ENCODE measurements around the gene MAP3K20.
"Not testable (repeated sequence)": the region's sequence is repeated elsewhere in the genome, so short reads cannot be mapped to it uniquely, and the experiment has no call there.

MAP3K20 gene

DNA sequence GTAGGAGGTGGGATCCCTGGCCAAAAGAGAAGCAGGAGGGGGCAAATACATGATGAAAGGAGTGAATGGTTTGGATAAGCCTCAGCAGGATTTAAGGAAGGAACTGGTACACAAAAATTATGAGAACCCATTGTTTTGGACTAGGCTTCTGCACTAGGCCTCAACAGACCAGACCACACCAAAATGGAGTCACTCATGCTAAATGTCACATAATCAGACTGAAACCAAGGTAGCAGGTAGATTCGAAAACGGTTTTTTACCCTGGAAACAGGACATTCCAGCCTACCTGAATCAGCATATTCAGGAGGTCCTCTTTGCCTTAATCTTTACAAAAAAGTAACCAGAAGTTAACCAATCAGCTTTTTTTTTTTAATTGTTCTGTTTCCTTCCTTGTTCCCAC is 229.7 kb downstream of the MAP3K20 start:
- no peak overlapping the region for H3K4me3 ChIP-seq
- no peak overlapping the region for H3K9ac ChIP-seq
- H3K27me3 ChIP-seq = no peaks in the 10 kb centered on the region
- H3K4me2 ChIP-seq = no peak overlapping the region
- H3K9me3 ChIP-seq (replicated peaks in 1 of 11) = peaks cover 19 to 26% (median 23%) of the 10 kb centered on the region in 11 experiments
- TF ChIP-seq Cebpa-rat (IDR thresholded peaks at IDR 0.05) = no peak
- no peaks in the 10 kb centered on the region for H4K20me1 ChIP-seq
- peaks cover 10 to 37% (median 16%) of the 10 kb centered on the region in 10 experiments; a peak in 19 of 20 replicates for H3K4me1 ChIP-seq
- no peak overlapping the region for H3K27ac ChIP-seq
- H3K36me3 ChIP-seq = no peaks in the 10 kb centered on the region

DNA sequence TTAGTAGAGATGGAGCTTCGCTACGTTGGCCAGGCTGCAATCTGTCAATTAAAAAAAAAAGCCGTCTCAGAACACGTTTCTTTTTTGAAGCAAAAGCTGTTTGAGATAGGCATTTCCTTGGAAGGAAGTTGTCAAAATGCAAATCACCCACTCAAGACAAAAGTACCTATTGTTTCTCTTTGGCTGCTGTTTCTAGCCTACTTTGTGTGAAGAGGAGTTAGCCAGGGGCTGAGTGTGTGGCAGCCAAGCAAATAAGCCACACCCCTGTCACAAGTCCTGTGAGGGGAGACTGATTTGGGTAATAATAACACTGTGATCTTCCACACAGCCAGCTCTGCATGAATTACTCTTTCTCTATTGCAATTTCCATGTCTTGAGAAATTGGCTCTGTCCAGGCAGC is 231.6 kb downstream of the MAP3K20 start:
- Histone ChIP-seq H3K27me3 (no peaks in the 10 kb centered on the region), H3K9ac (peak overlapping the region in 6 of 11 experiments; percentile 1 to 62 (median 38); a peak in 9 of 22 replicates), H3K4me1 (peaks cover 10 to 37% (median 16%) of the 10 kb centered on the region in 10 experiments; a peak in 19 of 20 replicates), H3K36me3 (no peaks in the 10 kb centered on the region), H3K9me3 (replicated peaks in 1 of 11) (peaks cover 0 to 6% (median 4%) of the 10 kb centered on the region in 11 experiments; a peak in 9 of 22 replicates), H3K27ac (peak overlapping the region in 4 of 11 experiments; percentile 1 to 41 (median 20); a peak in 5 of 22 replicates), H3K4me2 (peak overlapping the region; percentile 61 to 87 (median 78)), H3K4me3 (peak overlapping the region in 7 of 10 experiments; percentile 15 to 47 (median 28); a peak in 10 of 20 replicates), H4K20me1 (no peaks in the 10 kb centered on the region)
- no peak for TF ChIP-seq Cebpa-rat (IDR thresholded peaks at IDR 0.05)

DNA sequence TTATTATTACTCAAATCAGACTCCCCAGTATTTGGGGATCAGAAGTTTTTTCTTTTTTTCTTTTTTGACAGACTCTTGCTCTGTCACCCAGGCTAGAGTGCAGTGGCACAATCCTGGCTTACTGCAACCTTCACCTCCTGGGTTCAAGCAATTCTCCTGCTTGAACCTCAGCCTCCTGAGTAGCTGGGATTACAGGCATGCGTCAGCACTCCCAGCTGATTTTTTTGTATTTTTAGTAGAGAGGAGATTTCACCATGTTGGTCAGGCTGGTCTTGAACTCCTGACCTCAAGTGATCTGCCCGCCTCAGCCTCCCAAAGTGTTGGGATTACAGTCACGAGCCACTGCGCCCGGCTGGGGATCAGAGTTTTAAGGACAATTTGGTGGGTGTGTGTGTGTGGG is 233.7 kb downstream of the MAP3K20 start:
- not testable (repeated sequence) for H3K27me3 ChIP-seq; H3K9ac ChIP-seq; H3K4me2 ChIP-seq; H3K27ac ChIP-seq; H3K4me3 ChIP-seq; H3K9me3 ChIP-seq (replicated peaks in 1 of 11); H4K20me1 ChIP-seq; H3K36me3 ChIP-seq
- peaks cover 10 to 31% (median 16%) of the 10 kb centered on the region in 10 experiments; a peak in 19 of 20 replicates for H3K4me1 ChIP-seq

DNA sequence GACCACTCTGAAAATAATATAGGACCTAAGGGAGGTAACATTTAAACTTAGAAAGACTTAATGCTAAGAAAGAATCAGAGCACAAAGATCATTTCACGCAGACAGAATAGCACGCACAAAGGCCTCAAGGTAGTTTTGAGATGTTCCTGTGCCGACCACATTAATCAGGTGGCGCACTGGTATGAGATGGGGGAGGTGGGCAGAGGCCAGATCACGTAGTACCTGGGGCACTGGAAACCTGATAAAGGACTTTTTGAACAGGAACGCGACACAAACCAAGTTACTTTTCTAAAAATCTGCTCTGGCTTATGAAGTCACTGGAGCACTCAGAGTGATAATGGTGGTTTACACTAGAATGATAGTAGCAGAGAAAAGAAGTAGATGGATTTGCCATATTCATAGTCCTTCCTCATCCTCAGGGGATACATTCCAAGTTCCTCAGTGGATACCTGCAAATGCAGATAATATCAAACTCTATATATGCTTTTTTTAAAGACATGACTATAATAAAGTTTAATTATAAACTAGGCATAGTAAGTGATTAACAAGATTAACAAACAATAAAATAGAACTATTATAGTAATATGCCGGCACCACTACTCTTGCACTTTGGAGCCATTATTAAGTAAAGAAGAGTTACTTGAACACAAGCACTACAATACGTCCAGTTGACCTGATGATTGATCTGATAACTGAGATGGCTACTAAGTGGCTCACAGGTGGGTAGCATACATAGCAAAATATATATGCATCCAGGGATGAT is 236.4 kb downstream of the MAP3K20 start:
- H3K4me2 ChIP-seq = no peak overlapping the region
- H3K9me3 ChIP-seq (replicated peaks in 1 of 11) = peaks cover 0 to 6% (median 0%) of the 10 kb centered on the region in 11 experiments; a peak in 1 of 22 replicates
- H3K36me3 ChIP-seq = no peaks in the 10 kb centered on the region
- H4K20me1 ChIP-seq = no peaks in the 10 kb centered on the region
- H3K27me3 ChIP-seq = no peaks in the 10 kb centered on the region
- H3K4me1 ChIP-seq = peaks cover 5 to 14% (median 8%) of the 10 kb centered on the region in 10 experiments; a peak in 19 of 20 replicates
- no peak overlapping the region for H3K27ac ChIP-seq
- TF ChIP-seq Cebpa-rat (IDR thresholded peaks at IDR 0.05) = no peak
- no peak overlapping the region for H3K4me3 ChIP-seq
- H3K9ac ChIP-seq = no peak overlapping the region
